Measurements from ENCODE around the gene MYRIP.
A peak's percentile ranks its signal among the peaks of the same experiment; 100 is the strongest.

Gene MYRIP

DNA sequence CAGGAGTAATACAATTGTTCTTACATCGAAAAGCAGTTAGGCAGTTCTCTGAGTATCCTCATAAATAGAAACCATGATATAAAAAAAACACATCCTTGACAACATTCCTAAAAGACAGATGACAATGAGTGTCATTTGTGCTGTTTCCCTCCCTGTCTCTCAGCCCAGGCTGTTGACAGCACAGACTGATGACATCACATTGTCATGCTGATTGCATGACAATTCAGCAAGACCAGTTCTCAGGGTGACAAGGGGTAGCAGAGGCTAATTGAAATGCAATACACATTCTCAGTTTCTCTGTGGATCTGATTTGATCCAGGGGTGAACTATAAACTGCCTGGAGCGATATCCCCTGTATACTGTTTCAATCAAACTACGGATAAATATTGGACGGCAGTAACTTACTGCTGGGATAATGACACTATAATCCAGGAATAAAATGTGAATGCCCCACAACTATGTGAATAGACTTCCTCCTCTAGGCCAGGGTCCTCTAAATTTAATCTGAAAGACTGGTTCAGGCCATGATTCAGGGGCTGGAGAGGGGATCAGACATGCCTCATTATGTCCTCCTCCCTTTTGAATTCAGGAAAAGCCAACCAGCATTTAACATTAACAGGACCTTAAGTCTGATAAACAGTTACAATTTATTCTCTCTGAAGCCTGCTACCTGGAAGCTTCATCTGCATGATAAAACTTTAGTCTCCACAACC, 483.4 kb downstream of the MYRIP start:
- FAIRE-seq (no peak), DNase-seq (ENCODE audit: insufficient read length) (no peak)
- no peak for TF ChIP-seq TAF1 (IDR thresholded peaks at IDR 0.05; ENCODE audit: borderline replicate concordance, low read depth, low read length)
- TF ChIP-seq POLR2AphosphoS5 (IDR thresholded peaks at IDR 0.05; ENCODE audit: low read depth, low read length) = no peak
- TF ChIP-seq POLR2A (IDR thresholded peaks at IDR 0.05; ENCODE audit: low read depth, low read length) = no peak

GRCh38 chr3:40294434-40294833, 485.0 kb downstream of the MYRIP start:
- DNase-seq (ENCODE audit: insufficient read length) = no peak
- TF ChIP-seq POLR2A (IDR thresholded peaks at IDR 0.05; ENCODE audit: low read depth, low read length) (no peak), POLR2AphosphoS5 (IDR thresholded peaks at IDR 0.05; ENCODE audit: low read depth, low read length) (no peak), TAF1 (IDR thresholded peaks at IDR 0.05; ENCODE audit: borderline replicate concordance, low read depth, low read length) (no peak)
- FAIRE-seq = no peak

DNA sequence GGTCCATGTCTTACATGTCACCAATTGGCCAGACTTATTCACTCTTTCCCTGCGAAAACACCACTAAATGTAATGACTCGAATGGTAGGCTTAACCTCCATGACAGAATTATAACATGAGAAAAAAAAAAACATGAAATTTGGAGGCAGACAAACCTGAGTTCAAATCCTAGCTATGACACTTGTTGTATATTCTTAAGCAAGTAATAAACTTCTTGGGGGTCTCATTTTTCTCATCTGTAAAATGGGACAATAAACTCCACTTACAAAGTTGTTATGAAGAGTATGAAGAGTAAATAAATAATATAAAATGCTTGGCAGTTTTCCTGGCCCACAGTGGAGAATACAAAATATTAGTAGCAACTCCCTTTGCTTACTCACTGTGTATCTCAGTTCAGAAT, 488.7 kb downstream of the MYRIP start:
- TF ChIP-seq POLR2A (IDR thresholded peaks at IDR 0.05; ENCODE audit: low read depth, low read length) (no peak), TAF1 (IDR thresholded peaks at IDR 0.05; ENCODE audit: borderline replicate concordance, low read depth, low read length) (no peak), POLR2AphosphoS5 (IDR thresholded peaks at IDR 0.05; ENCODE audit: low read depth, low read length) (no peak)
- FAIRE-seq (no peak), DNase-seq (ENCODE audit: insufficient read length) (no peak)

DNA sequence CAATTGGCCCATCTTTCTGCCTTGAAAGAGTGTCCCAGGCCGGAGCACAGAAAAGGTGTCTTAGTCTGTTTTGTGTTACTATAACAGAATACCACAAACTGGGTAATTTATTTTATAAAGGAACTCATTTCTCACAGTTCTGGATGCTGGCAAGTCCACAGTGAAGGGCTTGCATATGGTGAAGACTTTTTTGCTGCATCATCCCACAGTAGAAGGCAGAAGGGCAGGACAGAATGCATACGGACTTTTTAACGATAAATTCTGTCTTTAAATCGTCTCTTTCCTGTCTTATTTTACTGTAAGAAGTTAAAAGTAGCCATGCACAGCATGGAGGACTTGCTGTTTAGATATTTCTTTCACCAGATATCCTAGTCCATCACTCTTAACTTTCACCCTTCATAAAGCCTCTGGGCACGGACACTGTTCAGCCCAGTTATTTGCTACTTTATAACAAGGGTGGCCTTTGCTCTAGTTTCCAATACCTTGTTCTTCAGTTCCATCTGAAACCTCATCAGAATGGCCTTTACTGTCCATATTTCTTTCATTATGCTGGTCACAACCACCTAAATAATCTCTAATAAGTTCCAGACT, 489.8 kb downstream of the MYRIP start:
- TF ChIP-seq POLR2A (IDR thresholded peaks at IDR 0.05; ENCODE audit: low read depth, low read length) (no peak), POLR2AphosphoS5 (IDR thresholded peaks at IDR 0.05; ENCODE audit: low read depth, low read length) (no peak), TAF1 (IDR thresholded peaks at IDR 0.05; ENCODE audit: borderline replicate concordance, low read depth, low read length) (no peak)
- FAIRE-seq (no peak), DNase-seq (ENCODE audit: insufficient read length) (no peak)

- FAIRE-seq (peak; percentile 42), DNase-seq (ENCODE audit: insufficient read length) (no peak)
- TF ChIP-seq POLR2A (IDR thresholded peaks at IDR 0.05; ENCODE audit: low read depth, low read length) (no peak), POLR2AphosphoS5 (IDR thresholded peaks at IDR 0.05; ENCODE audit: low read depth, low read length) (no peak), TAF1 (IDR thresholded peaks at IDR 0.05; ENCODE audit: borderline replicate concordance, low read depth, low read length) (no peak)
These were observed 490.4 kb downstream of the MYRIP start for GRCh38 chr3:40299721-40300335.

GRCh38 chr3:40302784-40303183, 493.4 kb downstream of the MYRIP start:
- no peak for DNase-seq (ENCODE audit: insufficient read length)
- no peak for TF ChIP-seq POLR2A (IDR thresholded peaks at IDR 0.05; ENCODE audit: low read depth, low read length)
- TF ChIP-seq TAF1 (IDR thresholded peaks at IDR 0.05; ENCODE audit: borderline replicate concordance, low read depth, low read length) = no peak
- no peak for TF ChIP-seq POLR2AphosphoS5 (IDR thresholded peaks at IDR 0.05; ENCODE audit: low read depth, low read length)
- FAIRE-seq = no peak

- no peak for FAIRE-seq
- TF ChIP-seq POLR2A (IDR thresholded peaks at IDR 0.05; ENCODE audit: low read depth, low read length) (no peak), POLR2AphosphoS5 (IDR thresholded peaks at IDR 0.05; ENCODE audit: low read depth, low read length) (no peak), TAF1 (IDR thresholded peaks at IDR 0.05; ENCODE audit: borderline replicate concordance, low read depth, low read length) (no peak)
These were observed 494.9 kb downstream of the MYRIP start for GRCh38 chr3:40304352-40304751.

DNA sequence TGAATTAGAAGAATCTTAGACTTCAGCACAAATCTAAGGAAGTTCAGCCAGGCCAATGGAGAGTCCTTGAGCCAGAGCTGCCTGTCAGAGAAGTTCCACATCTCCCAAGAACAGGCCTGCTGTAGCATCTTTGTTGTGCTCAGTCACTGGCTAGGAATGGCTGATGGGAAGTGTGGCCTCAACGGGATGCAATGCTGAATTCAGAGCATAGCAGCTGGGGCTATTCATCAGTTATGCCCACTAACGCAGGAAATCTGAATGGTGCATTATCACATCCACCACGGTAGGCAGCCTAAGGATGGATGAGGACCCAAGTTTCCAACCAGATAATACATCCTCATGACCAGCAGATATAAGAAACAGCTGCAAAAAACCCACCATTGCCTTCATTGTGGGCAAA, 496.9 kb downstream of the MYRIP start:
- DNase-seq (ENCODE audit: insufficient read length) (no peak), FAIRE-seq (no peak)
- no peak for TF ChIP-seq TAF1 (IDR thresholded peaks at IDR 0.05; ENCODE audit: borderline replicate concordance, low read depth, low read length)
- TF ChIP-seq POLR2A (IDR thresholded peaks at IDR 0.05; ENCODE audit: low read depth, low read length) = no peak
- TF ChIP-seq POLR2AphosphoS5 (IDR thresholded peaks at IDR 0.05; ENCODE audit: low read depth, low read length) = no peak

More at GRCh38 chr3:40304352-40304751, 494.9 kb downstream of the MYRIP start:
- DNase-seq (ENCODE audit: insufficient read length) = no peak

DNA sequence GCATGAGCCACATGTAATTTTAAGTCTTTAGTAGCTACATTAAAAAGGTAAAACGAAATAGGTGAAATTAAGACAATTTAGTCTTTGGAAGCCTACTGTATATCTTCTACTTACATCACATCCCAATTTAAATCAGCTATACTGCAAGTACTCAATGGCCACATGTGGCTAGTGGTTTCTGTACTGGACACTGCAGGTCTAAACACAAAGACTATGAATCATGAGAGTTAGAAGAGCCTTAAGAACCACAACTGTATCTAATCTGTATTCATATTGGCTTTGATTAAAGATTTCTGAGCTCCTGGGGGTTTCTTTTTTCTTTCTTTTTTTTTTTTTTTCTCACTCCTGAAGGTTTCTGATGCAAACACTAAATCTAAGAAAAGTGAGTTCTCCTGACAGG, 497.8 kb downstream of the MYRIP start:
- FAIRE-seq (no peak), DNase-seq (ENCODE audit: insufficient read length) (no peak)
- TF ChIP-seq POLR2AphosphoS5 (IDR thresholded peaks at IDR 0.05; ENCODE audit: low read depth, low read length) = no peak
- TF ChIP-seq POLR2A (IDR thresholded peaks at IDR 0.05; ENCODE audit: low read depth, low read length) = no peak
- no peak for TF ChIP-seq TAF1 (IDR thresholded peaks at IDR 0.05; ENCODE audit: borderline replicate concordance, low read depth, low read length)

GRCh38 chr3:40308725-40309417, 499.5 kb downstream of the MYRIP start:
- DNase-seq (ENCODE audit: insufficient read length) = peak; percentile 5
- FAIRE-seq = no peak
- TF ChIP-seq TAF1 (IDR thresholded peaks at IDR 0.05; ENCODE audit: borderline replicate concordance, low read depth, low read length) = no peak

- FAIRE-seq (peak; percentile 98), DNase-seq (ENCODE audit: insufficient read length) (peak; percentile 78)
- peak; percentile 73 for TF ChIP-seq POLR2AphosphoS5 (IDR thresholded peaks at IDR 0.05; ENCODE audit: low read depth, low read length)
- TF ChIP-seq POLR2A (IDR thresholded peaks at IDR 0.05; ENCODE audit: low read depth, low read length) = peak; percentile 88
- TF ChIP-seq TAF1 (IDR thresholded peaks at IDR 0.05; ENCODE audit: borderline replicate concordance, low read depth, low read length) = peak; percentile 57; the same call in 1 of the 2 replicates
These were observed 500.1 kb downstream of the MYRIP start, which contains the start of gene EIF1B for GRCh38 chr3:40309418-40309924. Gene EIF1B, plus strand, starts transcription at chr3:40309707. Its CDS starts 235 bp downstream, at chr3:40309942.

Data from GM12892 (cell line).